Measurements from ENCODE around the gene MTUS2.

GRCh38 chr13:29551214-29551613 is 731.1 kb downstream of the MTUS2 start:
- TF ChIP-seq CTCF (conservative IDR thresholded peaks at IDR 0.05 in 1 of 2, IDR thresholded peaks at IDR 0.05 in 1 of 2; ENCODE audit: low read depth in 1 of 2, low read length in 2 of 2) (no peak), EZH2 (IDR thresholded peaks at IDR 0.05; ENCODE audit: low read length, missing control alignments) (no peak)
